ENCODE data around the gene ANKRD11. TPM values are rescaled to one million over a fixed set of nuclear protein-coding genes. Genes with fewer than 3 reads are reported as not detected.
A peak's percentile ranks its signal among the peaks of the same experiment; 100 is the strongest.

Gene ANKRD11
- total and polyA plus RNA-seq, 2 donors (not counting 1 experiment from before 2014, with no cell fraction given), result 41.5 to 71.2 TPM

DNA sequence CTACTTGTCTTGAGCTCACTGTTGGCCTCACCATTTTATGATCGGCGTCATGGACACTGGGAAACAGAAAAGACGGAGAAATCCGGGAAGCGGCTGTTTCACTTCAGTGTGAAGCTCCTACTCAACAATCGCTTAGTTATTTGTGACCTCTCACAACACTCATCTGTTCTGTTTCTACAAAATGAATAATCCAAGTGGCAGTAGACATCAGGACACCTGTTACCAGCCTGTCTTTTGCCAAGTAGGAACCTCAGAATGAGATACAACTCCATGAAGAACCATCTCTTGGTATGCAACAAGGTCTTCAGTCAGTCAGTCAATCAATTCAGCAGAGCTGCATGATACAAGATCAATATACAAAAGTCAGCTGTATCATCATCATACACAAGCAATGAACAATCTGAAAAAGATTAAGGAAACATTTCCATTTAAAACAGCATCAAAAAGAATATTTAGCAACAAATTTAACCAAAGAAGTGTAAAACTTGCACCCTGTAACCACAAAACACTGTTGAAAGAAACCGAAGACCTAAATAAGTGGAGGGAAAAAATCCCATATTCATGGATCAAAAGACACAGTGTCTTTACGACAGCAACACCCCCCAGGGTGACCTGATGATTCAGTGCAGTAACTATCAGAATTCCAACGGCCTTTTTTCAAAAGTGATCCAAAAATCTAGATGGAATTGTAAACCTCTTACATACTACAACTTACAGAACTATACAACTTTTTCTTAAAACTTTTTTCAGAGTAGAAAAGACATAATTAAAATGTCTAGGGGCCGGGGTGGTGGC is 63.4 kb downstream of the ANKRD11 start:
- H3K9ac ChIP-seq (ENCODE audit: insufficient read depth, low read length), result no peak overlapping the region
- peaks cover 81% of the 10 kb centered on the region for H3K79me2 ChIP-seq (ENCODE audit: control insufficient read depth, insufficient read depth, low read length)
- peak in 1 of 2 donors; percentile 63 for DNase-seq (ENCODE audit: low read depth in 2 of 2)
- H3K27ac ChIP-seq (ENCODE audit: insufficient read depth, low read length), result no peak overlapping the region
- H3K4me3 ChIP-seq (replicated peaks in 1 of 4; ENCODE audit: control extremely low read depth in 1 of 4, insufficient read depth in 1 of 4, low read depth in 3 of 4, low read length in 4 of 4), result no peak overlapping the region
- no peaks in the 10 kb centered on the region for H3K9me3 ChIP-seq (ENCODE audit: control insufficient read depth, insufficient read depth, low read depth, low read length)
- H2AFZ ChIP-seq (ENCODE audit: low read length), result no peak overlapping the region
- peaks cover 10% of the 10 kb centered on the region for H4K20me1 ChIP-seq (ENCODE audit: control insufficient read depth, extremely low read depth, insufficient read depth, low read length)
- H3K36me3 ChIP-seq (ENCODE audit: control insufficient read depth, insufficient read depth, low read length), result no peaks in the 10 kb centered on the region
- no peaks in the 10 kb centered on the region for H3K27me3 ChIP-seq (ENCODE audit: control insufficient read depth, insufficient read depth, low read length)
- H3K4me1 ChIP-seq (ENCODE audit: control insufficient read depth, extremely low read depth, insufficient read depth, low read length), result peaks cover 28% of the 10 kb centered on the region
- no peak for TF ChIP-seq EZH2 (IDR thresholded peaks at IDR 0.05; ENCODE audit: low read length, missing control alignments)
- TF ChIP-seq, protein P1, sequence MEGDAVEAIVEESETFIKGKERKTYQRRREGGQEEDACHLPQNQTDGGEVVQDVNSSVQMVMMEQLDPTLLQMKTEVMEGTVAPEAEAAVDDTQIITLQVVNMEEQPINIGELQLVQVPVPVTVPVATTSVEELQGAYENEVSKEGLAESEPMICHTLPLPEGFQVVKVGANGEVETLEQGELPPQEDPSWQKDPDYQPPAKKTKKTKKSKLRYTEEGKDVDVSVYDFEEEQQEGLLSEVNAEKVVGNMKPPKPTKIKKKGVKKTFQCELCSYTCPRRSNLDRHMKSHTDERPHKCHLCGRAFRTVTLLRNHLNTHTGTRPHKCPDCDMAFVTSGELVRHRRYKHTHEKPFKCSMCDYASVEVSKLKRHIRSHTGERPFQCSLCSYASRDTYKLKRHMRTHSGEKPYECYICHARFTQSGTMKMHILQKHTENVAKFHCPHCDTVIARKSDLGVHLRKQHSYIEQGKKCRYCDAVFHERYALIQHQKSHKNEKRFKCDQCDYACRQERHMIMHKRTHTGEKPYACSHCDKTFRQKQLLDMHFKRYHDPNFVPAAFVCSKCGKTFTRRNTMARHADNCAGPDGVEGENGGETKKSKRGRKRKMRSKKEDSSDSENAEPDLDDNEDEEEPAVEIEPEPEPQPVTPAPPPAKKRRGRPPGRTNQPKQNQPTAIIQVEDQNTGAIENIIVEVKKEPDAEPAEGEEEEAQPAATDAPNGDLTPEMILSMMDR (conservative IDR thresholded peaks at IDR 0.05 in 1 of 2, IDR thresholded peaks at IDR 0.05 in 1 of 2; ENCODE audit: low read depth in 1 of 2, low read length in 2 of 2), result no peak
- no peak overlapping the region for H3K4me2 ChIP-seq (ENCODE audit: extremely low read depth, insufficient read depth, low read length)

DNA sequence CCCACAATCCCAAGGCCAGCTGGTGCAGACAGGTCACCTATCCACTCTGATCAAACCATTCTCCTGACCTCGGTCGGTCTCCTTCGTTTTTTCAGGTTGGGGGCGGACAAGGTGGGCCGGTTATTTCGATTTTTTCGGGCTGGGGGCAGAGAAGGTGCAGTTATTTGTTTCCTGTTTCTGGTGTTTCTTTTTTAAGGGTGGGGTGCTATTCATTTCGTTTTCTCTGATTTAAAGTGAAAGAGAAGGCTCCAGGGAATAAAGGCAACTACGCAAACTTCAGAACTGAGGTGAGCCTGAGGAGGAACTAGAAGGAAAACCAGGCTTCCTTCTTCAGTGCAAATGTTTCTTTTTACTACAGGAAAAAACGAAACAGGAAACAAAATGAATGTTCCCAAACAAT is 64.8 kb downstream of the ANKRD11 start:
- Histone ChIP-seq H3K4me1 (ENCODE audit: control insufficient read depth, extremely low read depth, insufficient read depth, low read length) (peaks cover 17% of the 10 kb centered on the region), H3K4me3 (replicated peaks in 1 of 4; ENCODE audit: control extremely low read depth in 1 of 4, insufficient read depth in 1 of 4, low read depth in 3 of 4, low read length in 4 of 4) (no peak overlapping the region), H3K9me3 (ENCODE audit: control insufficient read depth, insufficient read depth, low read depth, low read length) (no peaks in the 10 kb centered on the region), H3K79me2 (ENCODE audit: control insufficient read depth, insufficient read depth, low read length) (peaks cover 82% of the 10 kb centered on the region), H3K27me3 (ENCODE audit: control insufficient read depth, insufficient read depth, low read length) (no peaks in the 10 kb centered on the region), H3K9ac (ENCODE audit: insufficient read depth, low read length) (no peak overlapping the region), H3K36me3 (ENCODE audit: control insufficient read depth, insufficient read depth, low read length) (no peaks in the 10 kb centered on the region), H2AFZ (ENCODE audit: low read length) (no peak overlapping the region), H3K27ac (ENCODE audit: insufficient read depth, low read length) (no peak overlapping the region), H4K20me1 (ENCODE audit: control insufficient read depth, extremely low read depth, insufficient read depth, low read length) (peaks cover 4% of the 10 kb centered on the region), H3K4me2 (ENCODE audit: extremely low read depth, insufficient read depth, low read length) (no peak overlapping the region)
- TF ChIP-seq EZH2 (IDR thresholded peaks at IDR 0.05; ENCODE audit: low read length, missing control alignments), result no peak
- TF ChIP-seq, protein P1 (conservative IDR thresholded peaks at IDR 0.05 in 1 of 2, IDR thresholded peaks at IDR 0.05 in 1 of 2; ENCODE audit: low read depth in 1 of 2, low read length in 2 of 2), result no peak
- no peak for DNase-seq (ENCODE audit: low read depth in 2 of 2)

DNA sequence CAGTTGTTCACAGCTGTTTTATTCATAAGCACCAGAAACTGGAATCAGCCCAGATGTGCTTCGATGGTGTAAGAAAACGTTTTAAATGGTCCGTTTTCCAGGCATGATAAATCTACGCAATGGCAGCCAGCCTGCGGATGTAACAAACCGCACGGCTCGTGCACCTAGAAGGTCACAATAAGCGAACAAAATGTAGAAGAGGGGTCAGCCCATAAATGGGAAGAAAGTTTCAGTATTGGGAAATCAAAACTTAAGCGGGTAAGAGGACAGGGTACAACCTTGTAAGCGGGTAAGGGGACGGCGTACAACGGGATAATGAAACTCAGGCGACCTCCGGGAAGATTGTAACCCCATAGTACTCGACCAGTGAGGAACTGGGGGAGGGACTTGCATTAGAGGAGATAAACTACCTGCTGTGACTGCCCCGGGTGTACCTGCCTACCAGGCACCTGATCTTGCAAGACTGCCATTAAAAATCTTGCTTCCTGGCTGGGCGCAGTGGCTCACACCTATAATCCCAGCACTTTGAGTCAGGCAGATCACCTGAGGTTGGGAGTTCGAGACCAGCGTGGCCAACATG is 66.6 kb downstream of the ANKRD11 start:
- no peak overlapping the region for H2AFZ ChIP-seq (ENCODE audit: low read length)
- no peak for TF ChIP-seq EZH2 (IDR thresholded peaks at IDR 0.05; ENCODE audit: low read length, missing control alignments)
- TF ChIP-seq, protein P1 (conservative IDR thresholded peaks at IDR 0.05 in 1 of 2, IDR thresholded peaks at IDR 0.05 in 1 of 2; ENCODE audit: low read depth in 1 of 2, low read length in 2 of 2), result no peak
- peaks cover 4% of the 10 kb centered on the region for H4K20me1 ChIP-seq (ENCODE audit: control insufficient read depth, extremely low read depth, insufficient read depth, low read length)
- peak in 1 of 2 donors; percentile 50 for DNase-seq (ENCODE audit: low read depth in 2 of 2)
- no peaks in the 10 kb centered on the region for H3K36me3 ChIP-seq (ENCODE audit: control insufficient read depth, insufficient read depth, low read length)
- no peaks in the 10 kb centered on the region for H3K27me3 ChIP-seq (ENCODE audit: control insufficient read depth, insufficient read depth, low read length)
- H3K4me3 ChIP-seq (replicated peaks in 1 of 4; ENCODE audit: control extremely low read depth in 1 of 4, insufficient read depth in 1 of 4, low read depth in 3 of 4, low read length in 4 of 4), result no peak overlapping the region
- no peaks in the 10 kb centered on the region for H3K9me3 ChIP-seq (ENCODE audit: control insufficient read depth, insufficient read depth, low read depth, low read length)
- peak overlapping the region; percentile 40 for H3K4me2 ChIP-seq (ENCODE audit: extremely low read depth, insufficient read depth, low read length)
- peaks cover 15% of the 10 kb centered on the region for H3K4me1 ChIP-seq (ENCODE audit: control insufficient read depth, extremely low read depth, insufficient read depth, low read length)
- peak overlapping the region; percentile 78 for H3K27ac ChIP-seq (ENCODE audit: insufficient read depth, low read length)
- H3K79me2 ChIP-seq (ENCODE audit: control insufficient read depth, insufficient read depth, low read length), result peaks cover 96% of the 10 kb centered on the region
- no peak overlapping the region for H3K9ac ChIP-seq (ENCODE audit: insufficient read depth, low read length)
